AG04450 (cell line): ENCODE measurements around the gene OR8J3. TPM values are rescaled to one million over a fixed set of nuclear protein-coding genes. Genes with fewer than 3 reads are reported as not detected.

Experiments
- CTCF ChIA-PET: fragments of 300-600, 350-600 bp; formaldehyde crosslinking; extraction: SDS; loops from one replicate; lab custom pipeline; 2022; ENCODE audit warnings: antibody characterized with exemption, inconsistent platforms; lab: Charles Lee
- POLR2A ChIA-PET: fragments of 350-600 bp; formaldehyde crosslinking; extraction: SDS; loops from one replicate; lab custom pipeline; 2021; ENCODE audit warnings: antibody characterized with exemption, inconsistent platforms; lab: Yijun Ruan, JAX
- DNase-seq: peaks from one replicate; pipeline ENCODE4 v3.0.0-alpha.2; 2011; ENCODE audit warnings: low read depth, low spot score
- H3K27ac ChIP-seq: one replicate; pipeline ENCODE4 v1.5.1; 2012; ENCODE audit warnings: low read depth, low read length, control low read depth
- H3K27me3 ChIP-seq: one replicate; pipeline ENCODE4 v1.6.0; 2012; ENCODE audit warnings: low read length; ENCODE audit not compliant: control insufficient read depth, insufficient read depth
- H3K4me3 ChIP-seq: 2 replicates; pipeline ENCODE4 v1.5.1; 2011; ENCODE audit warnings: mild to moderate bottlenecking, low read depth, low read length, control low read depth
- H3K9me3 ChIP-seq: 2 replicates; pipeline ENCODE4 v1.5.1; 2012; ENCODE audit warnings: low read length; ENCODE audit not compliant: control insufficient read depth, insufficient read depth
- CTCF ChIP-seq: IDR thresholded peaks from 2 replicates; pipeline ENCODE4 v1.5.1; 2011; ENCODE audit warnings: low read depth, low read length, control low read depth, inconsistent platforms
- polyA plus RNA-seq: library from polyadenylated mRNA; depleted of rRNA; stranded (reverse); fragments of >200 nt; gene quantifications from 2 replicates; pipeline ENCODE4 v1.2.3, GENCODE V29; 2011; rRNA removed
- small RNA-seq: library from RNA; depleted of rRNA; stranded (forward); fragments of <200 nt; gene quantifications from one replicate; pipeline ENCODE3, GENCODE V24; 2012; ENCODE audit warnings: low read depth; ENCODE audit not compliant: insufficient read length

The OR8J3 gene
- polyA plus RNA-seq, 1 experiment = not detected

DNA sequence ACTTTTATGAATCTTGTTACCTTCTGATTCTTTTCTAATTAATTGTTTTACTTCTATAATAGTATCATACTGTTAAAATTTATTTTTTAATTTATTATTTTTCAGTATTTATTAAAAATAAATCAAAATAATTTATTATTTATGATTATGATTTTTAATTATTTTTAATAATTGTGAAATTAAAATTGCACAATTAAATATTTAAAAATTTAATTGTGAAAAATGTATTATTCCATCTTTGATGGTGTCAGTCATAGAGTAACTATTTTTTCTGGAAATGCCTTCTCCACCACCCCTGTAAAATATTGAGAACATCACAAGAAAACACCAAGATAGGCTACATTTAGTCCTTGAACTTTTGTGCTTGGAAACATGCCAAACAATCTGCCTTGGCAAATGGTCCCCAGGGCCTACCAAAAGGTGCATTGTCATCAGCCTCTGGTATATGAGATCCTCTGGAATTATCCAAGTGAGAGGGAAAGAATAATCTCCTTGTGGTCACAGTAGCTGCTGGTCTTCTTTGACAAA, 36.7 kb downstream of the OR8J3 start, which contains the start of gene OR8H2:
Gene OR8H2, plus strand, starts transcription at position 478 of the 528 bp plus-strand sequence. CDS start 1,356 bp downstream, outside the sequence.
- Histone ChIP-seq H3K4me3 (no peak within 1 kb of the TSS), H3K27me3 (no peaks in the 10 kb centered on the region), H3K27ac (no peak within 1 kb of the TSS), H3K9me3 (peaks cover 5% of the 10 kb centered on the region; the same call in 1 of the 2 replicates)
- POLR2A ChIA-PET = no interaction called here
- no peak for DNase-seq
- CTCF ChIA-PET = no interaction called here
- no peak for TF ChIP-seq CTCF

DNA sequence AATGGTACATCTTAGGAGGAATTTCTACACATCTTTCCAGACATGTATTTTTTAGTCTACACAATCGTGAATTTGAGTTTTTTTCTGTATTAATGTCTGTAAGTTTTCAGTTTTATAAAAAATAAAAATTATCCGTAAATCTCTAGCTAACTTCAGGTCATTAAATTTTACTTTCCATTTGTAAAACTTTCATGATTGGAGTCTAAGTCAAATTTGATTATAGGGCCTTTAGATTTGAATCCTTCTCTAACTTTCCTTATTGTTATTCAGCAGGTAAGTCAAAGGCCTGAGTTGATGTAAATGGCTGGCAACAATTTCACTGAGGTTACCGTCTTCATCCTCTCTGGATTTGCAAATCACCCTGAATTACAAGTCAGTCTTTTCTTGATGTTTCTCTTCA, 47.0 kb downstream of the OR8J3 start, which contains the start of gene OR8I2:
Gene OR8I2, plus strand, starts transcription at position 301 of the 400 bp plus-strand sequence. Its CDS starts 0 bp downstream, at position 301.
- POLR2A ChIA-PET = no interaction called here

DNA sequence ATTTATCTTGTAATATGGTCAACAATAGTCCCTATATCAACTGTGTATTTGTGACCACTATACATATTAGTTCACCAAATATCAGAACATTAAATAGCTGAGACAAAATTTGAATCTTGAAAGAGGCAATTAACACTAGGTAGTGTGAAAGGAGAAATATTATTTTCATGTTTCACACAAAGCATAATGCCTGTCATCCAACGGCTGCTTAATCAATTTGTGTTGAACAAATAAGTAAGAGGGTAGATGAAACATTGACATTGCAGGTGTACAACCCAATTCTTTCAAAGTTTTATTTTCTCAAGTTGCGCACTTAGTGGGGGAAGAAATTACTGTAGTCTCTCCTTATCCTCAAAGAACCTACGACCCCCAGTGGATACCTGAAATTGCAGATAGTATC, 50.3 kb downstream of the OR8J3 start:
- H3K27ac ChIP-seq = no peak overlapping the region
- no peak overlapping the region for H3K4me3 ChIP-seq
- ChIA-PET POLR2A (no interaction called here), CTCF (no interaction called here)
- peaks cover 3% of the 10 kb centered on the region; the same call in 1 of the 2 replicates for H3K9me3 ChIP-seq
- no peaks in the 10 kb centered on the region for H3K27me3 ChIP-seq
- TF ChIP-seq CTCF = no peak
- no peak for DNase-seq

More for the DNA sequence above, 47.0 kb downstream of the OR8J3 start, which contains the start of gene OR8I2:
- no peaks in the 10 kb centered on the region for H3K9me3 ChIP-seq
- TF ChIP-seq CTCF = no peak
- CTCF ChIA-PET = no interaction called here
- no peak within 1 kb of the TSS for H3K4me3 ChIP-seq
- DNase-seq = no peak
- no peak within 1 kb of the TSS for H3K27ac ChIP-seq
- no peaks in the 10 kb centered on the region for H3K27me3 ChIP-seq

Small RNAs within 50 kb of the gene (small RNA-seq; reads per million reads assigned to genes)
- not detected for gene OR8I4P

Other genes with a start within 250 kb of the OR8J3 start
- not detected in 2 replicates for gene OR5W2, start 225.6 kb downstream of the OR8J3 start, polyA plus RNA-seq
- gene OR5I1, start 203.8 kb downstream of the OR8J3 start, polyA plus RNA-seq = not detected in 2 replicates
- gene OR10AG1, start 170.3 kb downstream of the OR8J3 start, polyA plus RNA-seq = not detected in 2 replicates
- gene OR5F1, start 145.6 kb downstream of the OR8J3 start, polyA plus RNA-seq = not detected in 2 replicates
- not detected in 2 replicates for gene OR5AS1, start 112.5 kb downstream of the OR8J3 start, polyA plus RNA-seq
- not detected in 2 replicates for gene OR8I2, start 46.9 kb downstream of the OR8J3 start, polyA plus RNA-seq
- not detected in 2 replicates for gene OR8H2, start 36.5 kb downstream of the OR8J3 start, polyA plus RNA-seq
- not detected in 2 replicates for gene OR8H3, start 17.8 kb downstream of the OR8J3 start, polyA plus RNA-seq
- gene OR8K5, start 20.1 kb upstream of the OR8J3 start, polyA plus RNA-seq = not detected in 2 replicates
- not detected in 2 replicates for gene OR5J2, start 36.4 kb upstream of the OR8J3 start, polyA plus RNA-seq
- not detected in 2 replicates for gene OR5T2, start 94.1 kb upstream of the OR8J3 start, polyA plus RNA-seq
- gene OR5T3, start 112.1 kb upstream of the OR8J3 start, polyA plus RNA-seq = not detected in 2 replicates
- not detected in 2 replicates for gene OR5T1, start 134.0 kb upstream of the OR8J3 start, polyA plus RNA-seq
- gene OR8H1, start 152.1 kb upstream of the OR8J3 start, polyA plus RNA-seq = not detected in 2 replicates
- gene OR8K3, start 174.9 kb upstream of the OR8J3 start, polyA plus RNA-seq = not detected in 2 replicates
- not detected in 2 replicates for gene OR8K1, start 205.8 kb upstream of the OR8J3 start, polyA plus RNA-seq
- not detected in 2 replicates for gene OR8J1, start 214.1 kb upstream of the OR8J3 start, polyA plus RNA-seq
- gene OR8U1, start 235.4 kb upstream of the OR8J3 start, polyA plus RNA-seq = not detected in 2 replicates